HPDE6-E6E7 (cell line): ENCODE measurements around the gene KIF18A.
"Not testable (repeated sequence)": the region's sequence is repeated elsewhere in the genome, so short reads cannot be mapped to it uniquely, and the experiment has no call there.

Experiments used
- DNase-seq: peaks from one replicate; pipeline ENCODE4 v3.0.0; 2011; ENCODE audit warnings: missing footprints; ENCODE audit errors: extremely low spot score

KIF18A gene

GRCh38 chr11:28106353-28107043, 1.5 kb downstream of the KIF18A start:
- DNase-seq = no peak

GRCh38 chr11:28105869-28106268, 2.1 kb downstream of the KIF18A start:
- no peak for DNase-seq

GRCh38 chr11:28104984-28105383, 3.0 kb downstream of the KIF18A start:
- DNase-seq = no peak

GRCh38 chr11:28104425-28104824, 3.5 kb downstream of the KIF18A start:
- DNase-seq = no peak

- not testable (repeated sequence) for DNase-seq
Observed at GRCh38 chr11:28102300-28102699, 5.7 kb downstream of the KIF18A start.

- no peak for DNase-seq
Observed at GRCh38 chr11:28100665-28101064, 7.3 kb downstream of the KIF18A start.

- no peak for DNase-seq
Observed at GRCh38 chr11:28099715-28100114, 8.2 kb downstream of the KIF18A start.

GRCh38 chr11:28098257-28098656, 9.7 kb downstream of the KIF18A start:
- DNase-seq = no peak

- DNase-seq = no peak
Observed at GRCh38 chr11:28092786-28093185, 15.2 kb downstream of the KIF18A start.

- DNase-seq = no peak
Observed at GRCh38 chr11:28090052-28090749, 17.8 kb downstream of the KIF18A start.

GRCh38 chr11:28089378-28089777, 18.6 kb downstream of the KIF18A start:
- no peak for DNase-seq

- not testable (repeated sequence) for DNase-seq
Observed at GRCh38 chr11:28087693-28088092, 20.3 kb downstream of the KIF18A start.

- not testable (repeated sequence) for DNase-seq
Observed at GRCh38 chr11:28087192-28087591, 20.8 kb downstream of the KIF18A start.

- peak; percentile 1 for DNase-seq
Observed at GRCh38 chr11:28086569-28086968, 21.4 kb downstream of the KIF18A start.

GRCh38 chr11:28083118-28083517, 24.8 kb downstream of the KIF18A start:
- no peak for DNase-seq

GRCh38 chr11:28077521-28077920, 30.4 kb downstream of the KIF18A start:
- no peak for DNase-seq

GRCh38 chr11:28072321-28072720, 35.6 kb downstream of the KIF18A start:
- no peak for DNase-seq

GRCh38 chr11:28071305-28071704, 36.7 kb downstream of the KIF18A start:
- no peak for DNase-seq

GRCh38 chr11:28058333-28058732, 49.6 kb downstream of the KIF18A start:
- DNase-seq = no peak

- DNase-seq = no peak
Observed at GRCh38 chr11:28054821-28055220, 53.1 kb downstream of the KIF18A start.

GRCh38 chr11:28049338-28050216, 58.4 kb downstream of the KIF18A start:
- DNase-seq = peak; percentile 4

GRCh38 chr11:28048812-28049211, 59.1 kb downstream of the KIF18A start:
- no peak for DNase-seq
